H1 (cell line): ENCODE results near the gene NPIPB5. TPM values are rescaled to one million over a fixed set of nuclear protein-coding genes. Genes with fewer than 3 reads are reported as not detected.
"Not testable (repeated sequence)": the region's sequence is repeated elsewhere in the genome, so short reads cannot be mapped to it uniquely, and the experiment has no call there.

ENCODE experiments used
- CTCF ChIA-PET: fragments of 300-600 bp; sonication (Branson Sonifier 250); formaldehyde crosslinking; loops from one replicate; lab custom pipeline; 2021; ENCODE audit not compliant: partially characterized antibody; lab: Charles Lee
- POLR2A ChIA-PET: fragments of 300-600 bp; sonication (Branson Sonifier 250); formaldehyde crosslinking; loops from one replicate; lab custom pipeline; 2021; ENCODE audit warnings: inconsistent platforms; ENCODE audit not compliant: partially characterized antibody; lab: Charles Lee
- DNase-seq, 2 experiments: peaks; one replicate each; pipeline versions ENCODE4 v3.0.0 to v3.0.0-alpha.2; 2010 to 2022; ENCODE audit warnings: low spot score in 2 of 2, low read depth in 1 of 2, mixed read lengths in 1 of 2
- FAIRE-seq: peaks from 2 replicates; lab custom pipeline; 2011; peaks lifted over from hg19 to GRCh38; lab: Jason Lieb, UNC
- H2AFZ ChIP-seq: 2 replicates; pipeline ENCODE4 v1.8.1; 2012; ENCODE audit warnings: low read length, inconsistent platforms
- H2AK5ac ChIP-seq: 2 replicates; pipeline ENCODE4 v1.6.1; 2013; ENCODE audit warnings: low read depth, low read length
- H2BK120ac ChIP-seq: replicated peaks from 2 replicates; pipeline ENCODE3; 2013; ENCODE audit warnings: low read depth, low read length, inconsistent platforms
- H2BK12ac ChIP-seq: 2 replicates; pipeline ENCODE4 v1.6.1; 2013; ENCODE audit warnings: low read depth, low read length
- H2BK15ac ChIP-seq: 2 replicates; pipeline ENCODE4 v1.6.1; 2013; ENCODE audit warnings: low read length
- H2BK20ac ChIP-seq: 2 replicates; pipeline ENCODE4 v1.6.1; 2013; ENCODE audit warnings: low read length
- H2BK5ac ChIP-seq: 2 replicates; pipeline ENCODE4 v1.6.1; 2013; ENCODE audit warnings: low read depth, low read length
- H3K14ac ChIP-seq: 2 replicates; pipeline ENCODE4 v1.6.1; 2013; ENCODE audit warnings: inconsistent platforms; ENCODE audit not compliant: insufficient read length
- H3K18ac ChIP-seq: 2 replicates; pipeline ENCODE4 v1.6.1; 2013; ENCODE audit warnings: low read length; ENCODE audit errors: extremely low read depth
- H3K23ac ChIP-seq: 2 replicates; pipeline ENCODE4 v1.6.1; 2013; ENCODE audit warnings: inconsistent platforms; ENCODE audit not compliant: insufficient read length
- H3K23me2 ChIP-seq: 2 replicates; pipeline ENCODE4 v1.6.1; 2013; ENCODE audit warnings: low read depth, low read length
- H3K27ac ChIP-seq: 2 replicates; pipeline ENCODE4 v1.6.1; 2011; ENCODE audit warnings: low read depth, low read length, inconsistent platforms
- H3K27me3 ChIP-seq, 4 experiments: replicated peaks in 1 of 4; 1 replicate in 1 of 4; 2 replicates in 3 of 4; pipeline versions ENCODE4 v1.6.1 to v1.8.1; 2011 to 2013; ENCODE audit warnings: low read length in 3 of 4, mild to moderate bottlenecking in 3 of 4, inconsistent platforms in 2 of 4, mixed read lengths in 2 of 4, moderate library complexity in 1 of 4; ENCODE audit not compliant: control insufficient read depth in 3 of 4, insufficient read depth in 3 of 4; ENCODE audit errors: extremely low read depth in 1 of 4
- H3K36me3 ChIP-seq, 4 experiments: 2 replicates each; pipeline versions ENCODE4 v1.6.1 to v1.8.1; 2011 to 2013; ENCODE audit warnings: mild to moderate bottlenecking in 4 of 4, low read length in 3 of 4, moderate library complexity in 2 of 4, control low read depth in 1 of 4, inconsistent platforms in 1 of 4; ENCODE audit not compliant: insufficient read depth in 4 of 4, control insufficient read depth in 2 of 4
- H3K4ac ChIP-seq: replicated peaks from 2 replicates; pipeline ENCODE3; 2013; ENCODE audit warnings: low read length, low read depth, mixed read lengths, inconsistent platforms; ENCODE audit not compliant: insufficient read length
- H3K4me1 ChIP-seq, 4 experiments: replicated peaks in 1 of 4; 1 replicate in 1 of 4; 2 replicates in 3 of 4; pipeline versions ENCODE4 v1.6.1 to v1.8.1; 2011 to 2013; ENCODE audit warnings: low read length in 3 of 4, inconsistent platforms in 2 of 4, mixed read lengths in 1 of 4; ENCODE audit not compliant: insufficient read depth in 4 of 4, control insufficient read depth in 3 of 4
- H3K4me2 ChIP-seq, 2 experiments: 2 replicates each; pipeline versions ENCODE4 v1.6.1 to v1.8.1; 2011 to 2013; ENCODE audit warnings: low read depth in 2 of 2, low read length in 2 of 2, control low read depth in 1 of 2, inconsistent platforms in 1 of 2, mild to moderate bottlenecking in 1 of 2; ENCODE audit not compliant: insufficient read depth in 1 of 2
- H3K4me3 ChIP-seq, 4 experiments: fragments of 200-600, 300-600 bp in 1 of 4; sonication (generic), shearing (Covaris generic), sonication (Bioruptor Twin) in 1 of 4; 2 replicates each; pipeline versions ENCODE4 v1.5.1 to v1.8.1; 2011 to 2016; ENCODE audit warnings: low read length in 4 of 4, low read depth in 3 of 4, control low read depth in 2 of 4, inconsistent platforms in 2 of 4, mild to moderate bottlenecking in 2 of 4, mixed read lengths in 1 of 4, moderate library complexity in 1 of 4; ENCODE audit not compliant: insufficient read depth in 2 of 4; ENCODE audit errors: extremely low read depth in 1 of 4
- H3K56ac ChIP-seq: replicated peaks from 2 replicates; pipeline ENCODE3; 2013; ENCODE audit warnings: low read depth, mild to moderate bottlenecking, mixed read lengths, low read length, inconsistent platforms; ENCODE audit not compliant: insufficient read length
- H3K79me1 ChIP-seq: 2 replicates; pipeline ENCODE4 v1.6.1; 2013; ENCODE audit warnings: low read depth, low read length, control low read depth
- H3K79me2 ChIP-seq, 2 experiments: 2 replicates each; pipeline versions ENCODE4 v1.6.1 to v1.8.1; 2012 to 2013; ENCODE audit warnings: low read length in 2 of 2, mild to moderate bottlenecking in 2 of 2, inconsistent platforms in 1 of 2; ENCODE audit not compliant: insufficient read depth in 2 of 2, control insufficient read depth in 1 of 2
- H3K9ac ChIP-seq, 4 experiments: replicated peaks in 1 of 4; 1 replicate in 1 of 4; 2 replicates in 3 of 4; pipeline versions ENCODE4 v1.6.1 to v1.8.1; 2011 to 2013; ENCODE audit warnings: low read depth in 3 of 4, low read length in 3 of 4, control low read depth in 2 of 4, mild to moderate bottlenecking in 2 of 4, moderate library complexity in 2 of 4, inconsistent platforms in 1 of 4; ENCODE audit errors: extremely low read depth in 1 of 4
- H3K9me3 ChIP-seq, 2 experiments: 2 replicates each; pipeline versions ENCODE4 v1.6.1 to v1.8.1; 2012 to 2013; ENCODE audit warnings: mild to moderate bottlenecking in 2 of 2, moderate library complexity in 2 of 2, control low read depth in 1 of 2, inconsistent platforms in 1 of 2, low read depth in 1 of 2, low read length in 1 of 2, mixed read lengths in 1 of 2; ENCODE audit not compliant: insufficient read depth in 2 of 2
- H4K20me1 ChIP-seq, 2 experiments: replicated peaks in 1 of 2; 2 replicates each; pipeline versions ENCODE3 to v1.8.1; 2011 to 2013; ENCODE audit warnings: inconsistent platforms in 2 of 2, low read length in 2 of 2, mild to moderate bottlenecking in 1 of 2; ENCODE audit not compliant: insufficient read depth in 2 of 2, control insufficient read depth in 1 of 2
- H4K5ac ChIP-seq: 2 replicates; pipeline ENCODE4 v1.6.1; 2013; ENCODE audit warnings: low read length, low read depth, mixed read lengths, inconsistent platforms; ENCODE audit not compliant: insufficient read length
- H4K8ac ChIP-seq: 2 replicates; pipeline ENCODE4 v1.8.0; 2013; ENCODE audit warnings: mild to moderate bottlenecking, moderate library complexity, low read length, inconsistent platforms; ENCODE audit not compliant: insufficient read depth; ENCODE audit errors: extremely low read depth
- H4K91ac ChIP-seq: replicated peaks from 2 replicates; pipeline ENCODE3; 2013; ENCODE audit warnings: low read length, mixed read lengths, inconsistent platforms; ENCODE audit not compliant: insufficient read length
- WGBS, 2 experiments: shearing (Covaris generic) in 1 of 2; methylation state at CpG; one replicate each; pipeline versions ENCODE4 v1.1.6 to v1.1.7; 2013 to 2015; ENCODE audit warnings: low lambda C conversion rate in 2 of 2, mixed read lengths in 2 of 2, inconsistent platforms in 1 of 2, low coverage in 1 of 2, missing lambda C conversion rate in 1 of 2; ENCODE audit not compliant: insufficient replicate concordance in 2 of 2, insufficient coverage in 1 of 2, insufficient read length in 1 of 2; ENCODE audit errors: extremely low coverage in 1 of 2, missing lambda C conversion rate in 1 of 2; 5-methylcytosine and 5-hydroxymethylcytosine counted together
- polyA plus RNA-seq, 7 experiments: library from polyadenylated mRNA; depleted of rRNA in 3 of 7; stranded (reverse) in 5 of 7; unstranded in 2 of 7; fragments of >200 nt in 5 of 7; fragments of 200-250 nt in 2 of 7; gene quantifications; 1 replicate in 5 of 7; 2 replicates in 1 of 7; 4 replicates in 1 of 7; pipeline versions ENCODE4 v1.2.1 to v1.2.3, GENCODE V29; 2011 to 2013; ENCODE audit warnings: missing spikeins in 2 of 7, mixed read lengths in 2 of 7
- total RNA-seq: library from RNA; stranded (reverse); fragmentation: NEBNext Ultra II Directional; extraction: Animal tissue kit (Norgen Biotek cat#: 25700); gene quantifications from 2 replicates; pipeline ENCODE4 v1.2.1, GENCODE V29; 2021

Gene NPIPB5
- total and polyA plus RNA-seq, 2 of the 8 experiments (the other 6 are each of a cell fraction or from before 2014, with no cell fraction given), result 96.7 to 141 TPM

GRCh38 chr16:22468846-22469245 is 41.8 kb upstream of the NPIPB5 start:
- H2BK120ac ChIP-seq, H3K14ac ChIP-seq, H3K27ac ChIP-seq, H3K4me3 ChIP-seq, H4K5ac ChIP-seq, H3K4ac ChIP-seq, H2AK5ac ChIP-seq, H4K8ac ChIP-seq, H3K27me3 ChIP-seq, H3K18ac ChIP-seq, H3K56ac ChIP-seq, H4K20me1 ChIP-seq, H3K23me2 ChIP-seq, H2AFZ ChIP-seq, POLR2A ChIA-PET, H2BK15ac ChIP-seq, H3K79me2 ChIP-seq, H3K9ac ChIP-seq, FAIRE-seq, H3K36me3 ChIP-seq, H3K4me2 ChIP-seq, H3K23ac ChIP-seq, H2BK5ac ChIP-seq, H3K9me3 ChIP-seq, H2BK12ac ChIP-seq, CTCF ChIA-PET, H3K4me1 ChIP-seq, H3K79me1 ChIP-seq, H2BK20ac ChIP-seq, H4K91ac ChIP-seq, DNase-seq: not testable (repeated sequence)
- WGBS, 2 experiments, result no CpG with 5 or more reads among the region's 6 CpGs

DNA sequence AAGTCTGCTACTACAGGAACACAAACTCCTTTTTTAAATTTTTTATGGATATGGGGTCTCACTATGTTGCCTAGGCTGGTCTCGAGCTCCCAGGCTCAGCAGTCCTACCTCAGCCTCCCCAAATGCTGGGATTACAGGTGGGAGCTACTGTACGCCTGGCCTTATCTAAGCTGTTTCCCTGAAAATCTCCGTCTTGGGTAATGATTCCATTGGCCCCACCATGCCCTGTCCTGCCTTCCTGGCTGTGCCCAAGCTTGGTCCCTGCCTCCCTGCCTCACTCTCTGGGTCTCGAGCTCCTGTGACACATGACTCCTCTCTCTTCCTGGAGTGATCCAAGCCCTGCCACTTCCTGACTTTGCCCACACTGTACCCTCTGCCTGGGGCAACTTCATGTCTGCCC is 27.3 kb downstream of the NPIPB5 start:
- H3K18ac ChIP-seq, H4K8ac ChIP-seq, H2BK5ac ChIP-seq, H3K27me3 ChIP-seq, H3K79me2 ChIP-seq, H4K20me1 ChIP-seq, H3K14ac ChIP-seq, H3K23ac ChIP-seq, POLR2A ChIA-PET, H3K36me3 ChIP-seq, H2BK120ac ChIP-seq, H3K23me2 ChIP-seq, FAIRE-seq, H4K91ac ChIP-seq, CTCF ChIA-PET, H3K9me3 ChIP-seq, DNase-seq, H3K4me1 ChIP-seq, H3K27ac ChIP-seq, H3K56ac ChIP-seq, H3K79me1 ChIP-seq, H3K4me2 ChIP-seq, H2BK15ac ChIP-seq, H3K4me3 ChIP-seq, H2AFZ ChIP-seq, H2BK20ac ChIP-seq, H3K4ac ChIP-seq, H3K9ac ChIP-seq, H2BK12ac ChIP-seq, H2AK5ac ChIP-seq, H4K5ac ChIP-seq: not testable (repeated sequence)
- WGBS, 2 experiments, result 76% methylated on average over 4 of the region's 4 CpGs; no CpG with 5 or more reads in 1 of the 2 experiments
